HUES6 (cell line): ENCODE results near the gene ATP10B.

Source experiments
- H3K27ac ChIP-seq: 2 replicates; pipeline ENCODE4 v1.7.0; 2013; ENCODE audit warnings: low read depth, mild to moderate bottlenecking, low read length, inconsistent platforms
- H3K27me3 ChIP-seq: 2 replicates; pipeline ENCODE4 v1.6.1; 2013; ENCODE audit warnings: low read length; ENCODE audit not compliant: control insufficient read depth, insufficient read depth
- H3K36me3 ChIP-seq: 2 replicates; pipeline ENCODE4 v1.6.1; 2013; ENCODE audit warnings: low read length; ENCODE audit not compliant: control insufficient read depth, insufficient read depth
- H3K4me1 ChIP-seq: 2 replicates; pipeline ENCODE4 v1.6.1; 2013; ENCODE audit warnings: low read length; ENCODE audit not compliant: control insufficient read depth, insufficient read depth
- H3K4me3 ChIP-seq: 2 replicates; pipeline ENCODE4 v1.5.1; 2013; ENCODE audit warnings: low read depth, low read length
- H3K9ac ChIP-seq: one replicate; pipeline ENCODE4 v1.6.1; 2013; ENCODE audit warnings: mild to moderate bottlenecking, low read length
- H3K9me3 ChIP-seq: 2 replicates; pipeline ENCODE4 v1.6.1; 2013; ENCODE audit warnings: low read depth, low read length; ENCODE audit not compliant: control insufficient read depth, insufficient read depth

The ATP10B gene

DNA sequence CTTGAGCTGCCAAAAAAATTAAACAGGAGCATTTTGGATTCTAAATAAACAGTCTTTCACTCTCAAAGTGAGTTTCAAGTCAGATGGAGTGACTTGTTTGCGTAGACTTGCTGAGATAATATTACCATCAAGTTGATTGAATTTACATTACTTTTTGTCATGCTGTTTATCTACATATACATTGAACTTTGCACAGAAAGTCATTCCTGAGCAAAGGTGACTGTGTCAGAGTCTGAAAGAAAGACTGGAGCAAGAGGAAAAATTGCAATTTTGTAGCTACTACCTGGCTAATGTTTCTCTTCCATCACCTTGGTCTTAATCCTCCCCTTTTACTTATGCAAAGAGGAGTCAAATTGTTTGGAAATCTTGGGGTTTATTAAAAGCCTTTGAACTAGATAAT, 251.0 kb downstream of the ATP10B start:
- no peak overlapping the region for H3K9ac ChIP-seq
- H3K36me3 ChIP-seq, result no peaks in the 10 kb centered on the region
- H3K4me3 ChIP-seq, result no peak overlapping the region
- H3K9me3 ChIP-seq, result no peaks in the 10 kb centered on the region
- H3K27me3 ChIP-seq, result no peaks in the 10 kb centered on the region
- H3K27ac ChIP-seq, result no peak overlapping the region
- no peaks in the 10 kb centered on the region for H3K4me1 ChIP-seq

DNA sequence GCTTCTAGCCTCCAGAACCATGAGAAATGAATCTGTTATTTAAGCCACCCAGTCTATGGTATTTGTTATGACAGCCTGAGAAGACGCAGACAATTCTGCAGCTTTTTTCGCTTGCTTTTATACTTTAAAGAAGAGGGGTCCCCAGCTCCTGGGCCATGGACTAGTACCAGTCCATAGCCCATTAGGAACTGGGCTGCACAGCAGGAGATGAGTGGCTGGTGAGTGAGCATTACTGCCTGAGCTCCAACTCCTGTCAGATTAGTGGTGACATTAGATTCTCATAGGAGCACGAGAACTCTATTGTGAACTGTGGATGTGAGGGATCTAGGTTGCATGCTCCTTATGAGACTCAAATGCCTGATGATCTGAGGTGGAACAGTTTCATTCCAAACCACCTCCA, 278.7 kb downstream of the ATP10B start:
- no peaks in the 10 kb centered on the region for H3K27me3 ChIP-seq
- H3K27ac ChIP-seq, result no peak overlapping the region
- H3K9ac ChIP-seq, result no peak overlapping the region
- no peak overlapping the region for H3K4me3 ChIP-seq
- H3K9me3 ChIP-seq, result no peaks in the 10 kb centered on the region
- no peaks in the 10 kb centered on the region for H3K4me1 ChIP-seq
- H3K36me3 ChIP-seq, result no peaks in the 10 kb centered on the region

GRCh38 chr5:160567031-160567705, 284.8 kb downstream of the ATP10B start:
- no peaks in the 10 kb centered on the region for H3K4me1 ChIP-seq
- H3K9ac ChIP-seq, result no peak overlapping the region
- H3K9me3 ChIP-seq, result no peaks in the 10 kb centered on the region
- no peak overlapping the region for H3K27ac ChIP-seq
- no peaks in the 10 kb centered on the region for H3K36me3 ChIP-seq
- H3K4me3 ChIP-seq, result no peak overlapping the region
- H3K27me3 ChIP-seq, result no peaks in the 10 kb centered on the region

GRCh38 chr5:160565376-160565775, 286.6 kb downstream of the ATP10B start:
- Histone ChIP-seq H3K27me3 (no peaks in the 10 kb centered on the region), H3K4me3 (no peak overlapping the region), H3K27ac (no peak overlapping the region), H3K9ac (no peak overlapping the region), H3K9me3 (no peaks in the 10 kb centered on the region), H3K4me1 (no peaks in the 10 kb centered on the region), H3K36me3 (no peaks in the 10 kb centered on the region)

GRCh38 chr5:160556846-160557245, 295.2 kb downstream of the ATP10B start:
- Histone ChIP-seq H3K4me1 (no peaks in the 10 kb centered on the region), H3K4me3 (no peak overlapping the region), H3K27me3 (no peaks in the 10 kb centered on the region), H3K9me3 (no peaks in the 10 kb centered on the region), H3K27ac (no peak overlapping the region), H3K36me3 (no peaks in the 10 kb centered on the region), H3K9ac (no peak overlapping the region)

DNA sequence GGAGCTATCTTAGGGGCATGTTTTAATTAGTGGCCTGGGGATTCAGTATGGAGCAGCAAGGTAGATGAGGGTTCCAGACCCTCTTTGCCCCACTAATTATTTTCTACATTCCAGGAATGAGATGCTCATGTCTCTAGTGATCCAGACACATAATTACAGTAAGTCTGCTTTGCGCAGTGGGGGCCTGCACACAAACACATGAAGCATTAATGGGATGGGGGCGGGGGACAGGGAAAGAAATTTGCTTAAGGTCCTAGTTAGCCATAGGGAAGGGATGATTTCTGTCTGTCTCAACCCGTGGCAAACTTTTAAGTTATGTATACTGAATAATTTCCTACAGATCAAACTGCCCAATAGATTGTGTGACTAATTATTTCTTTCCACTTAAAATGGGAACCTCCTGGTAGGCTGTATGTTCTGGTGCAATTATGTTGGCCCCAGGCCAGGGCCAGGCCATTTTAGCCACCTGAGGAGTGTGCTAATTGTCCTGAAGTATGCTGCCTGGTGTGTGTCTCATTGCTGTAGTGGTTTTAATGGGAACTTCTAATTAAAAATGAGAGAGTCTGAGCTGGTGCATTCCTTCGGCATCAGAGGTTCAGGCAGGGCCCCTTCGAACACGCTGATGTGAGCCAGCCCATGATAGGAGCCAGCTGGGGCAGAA, 295.9 kb downstream of the ATP10B start:
- Histone ChIP-seq H3K27me3 (no peaks in the 10 kb centered on the region), H3K4me1 (no peaks in the 10 kb centered on the region), H3K36me3 (no peaks in the 10 kb centered on the region), H3K4me3 (no peak overlapping the region), H3K9ac (no peak overlapping the region), H3K27ac (no peak overlapping the region), H3K9me3 (no peaks in the 10 kb centered on the region)

GRCh38 chr5:160555581-160555970, 296.4 kb downstream of the ATP10B start:
- Histone ChIP-seq H3K4me1 (no peaks in the 10 kb centered on the region), H3K9ac (no peak overlapping the region), H3K27me3 (no peaks in the 10 kb centered on the region), H3K27ac (no peak overlapping the region), H3K4me3 (no peak overlapping the region), H3K9me3 (no peaks in the 10 kb centered on the region), H3K36me3 (no peaks in the 10 kb centered on the region)

GRCh38 chr5:160550075-160550474, 301.9 kb downstream of the ATP10B start:
- Histone ChIP-seq H3K27ac (no peak overlapping the region), H3K4me3 (no peak overlapping the region), H3K36me3 (no peaks in the 10 kb centered on the region), H3K4me1 (no peaks in the 10 kb centered on the region), H3K27me3 (no peaks in the 10 kb centered on the region), H3K9me3 (no peaks in the 10 kb centered on the region), H3K9ac (no peak overlapping the region)

DNA sequence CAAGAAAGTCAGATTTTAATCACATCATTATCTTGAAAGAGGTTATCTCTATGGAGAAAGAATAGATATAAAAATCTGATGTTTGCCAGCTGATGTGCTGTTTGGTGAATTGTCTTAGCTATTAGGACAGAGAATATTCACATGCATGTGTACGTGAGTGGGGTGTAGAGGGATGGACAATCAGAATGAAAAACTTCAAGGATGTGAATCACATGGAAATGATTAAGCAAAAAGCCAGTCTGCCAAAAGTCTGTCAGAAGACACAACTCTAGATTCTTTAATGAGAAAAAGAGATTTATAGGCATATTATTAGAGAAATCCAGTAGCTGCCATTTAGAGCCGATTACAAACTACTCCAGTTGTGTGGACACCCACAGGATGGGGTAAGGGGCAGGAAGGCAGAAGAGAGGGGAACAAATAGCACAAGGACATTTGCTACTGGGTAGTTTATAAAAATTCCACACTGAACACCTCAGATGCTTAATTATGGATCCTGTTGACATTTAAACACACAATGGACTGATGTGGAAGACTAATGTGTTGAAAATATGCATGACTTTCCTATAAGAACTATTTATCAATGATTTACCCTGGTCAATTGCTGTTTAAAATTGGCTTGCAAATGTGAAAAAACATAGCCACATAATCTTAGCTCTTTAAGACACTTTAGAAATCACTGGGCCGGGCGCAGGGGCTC, 302.9 kb downstream of the ATP10B start:
- Histone ChIP-seq H3K27me3 (no peaks in the 10 kb centered on the region), H3K36me3 (no peaks in the 10 kb centered on the region), H3K27ac (no peak overlapping the region), H3K4me1 (no peaks in the 10 kb centered on the region), H3K4me3 (no peak overlapping the region), H3K9me3 (no peaks in the 10 kb centered on the region), H3K9ac (no peak overlapping the region)

- no peak overlapping the region for H3K9ac ChIP-seq
- H3K9me3 ChIP-seq, result no peaks in the 10 kb centered on the region
- H3K27ac ChIP-seq, result no peak overlapping the region
- no peaks in the 10 kb centered on the region for H3K4me1 ChIP-seq
- H3K4me3 ChIP-seq, result no peak overlapping the region
- no peaks in the 10 kb centered on the region for H3K27me3 ChIP-seq
- no peaks in the 10 kb centered on the region for H3K36me3 ChIP-seq
Observed at GRCh38 chr5:160547872-160548271, 304.1 kb downstream of the ATP10B start.

DNA sequence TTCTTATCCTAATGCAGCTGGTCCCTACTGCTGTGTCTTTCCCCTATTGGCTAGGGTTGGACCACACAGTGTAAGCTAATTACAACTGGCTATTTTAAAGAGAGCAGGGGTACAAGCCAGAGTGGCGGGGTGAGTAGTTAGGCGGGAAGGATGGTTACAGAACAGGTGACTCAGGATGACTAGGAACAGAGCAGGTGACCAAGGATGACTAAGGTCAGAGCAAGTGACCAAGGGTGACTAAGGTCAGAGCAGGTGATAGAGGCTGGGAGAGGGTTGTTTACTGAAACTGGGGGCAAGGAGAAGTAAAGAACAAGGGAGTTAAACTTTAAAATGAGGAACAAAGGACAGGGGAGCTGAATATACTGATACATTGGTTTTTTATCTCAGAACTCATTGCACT, 304.9 kb downstream of the ATP10B start:
- Histone ChIP-seq H3K36me3 (no peaks in the 10 kb centered on the region), H3K27ac (no peak overlapping the region), H3K4me3 (no peak overlapping the region), H3K9ac (no peak overlapping the region), H3K9me3 (no peaks in the 10 kb centered on the region), H3K27me3 (no peaks in the 10 kb centered on the region), H3K4me1 (no peaks in the 10 kb centered on the region)
